HepG2 (cell line): Measurements from ENCODE around the gene MARF1.

Experiments used
- ASH2L ChIP-seq: fragments of 300-600, 200-600 bp; sonication (generic); IDR thresholded peaks from 2 replicates; pipeline ENCODE4 v1.7.0; 2017; ENCODE audit warnings: low read depth, mild to moderate bottlenecking, moderate library complexity, mixed read lengths, low read length; ENCODE audit not compliant: insufficient read length
- ATF6 ChIP-seq: sonication (generic); formaldehyde crosslinking; conservative IDR thresholded peaks from 2 replicates; pipeline ENCODE4 v1.4.0; 2020; ENCODE audit warnings: missing genetic modification reagents
- CREM ChIP-seq, 2 experiments: sonication (generic) in 1 of 2; formaldehyde crosslinking in 1 of 2; IDR thresholded peaks; 2 replicates each; pipeline versions ENCODE4 v1.4.0 to v1.6.1; 2016 to 2020; ENCODE audit warnings: antibody characterized with exemption in 1 of 2, mild to moderate bottlenecking in 1 of 2, missing genetic modification reagents in 1 of 2
- ELK4 ChIP-seq: sonication (generic); formaldehyde crosslinking; IDR thresholded peaks from 2 replicates; pipeline ENCODE4 v1.9.0; 2021; ENCODE audit warnings: missing genetic modification reagents, borderline replicate concordance
- EZH2 ChIP-seq: conservative IDR thresholded peaks from 2 replicates; pipeline ENCODE4 v1.6.1; 2012; ENCODE audit warnings: mild to moderate bottlenecking, low read depth, low read length, moderate library complexity
- JUND ChIP-seq: sonication (generic); formaldehyde crosslinking; IDR thresholded peaks from 2 replicates; pipeline ENCODE4 v1.8.0; 2022; ENCODE audit warnings: mild to moderate bottlenecking, missing genetic modification reagents
- NR2C2 ChIP-seq: sonication (generic); formaldehyde crosslinking; IDR thresholded peaks from 2 replicates; pipeline ENCODE4 v1.4.0; 2020; ENCODE audit warnings: missing genetic modification reagents, mild to moderate bottlenecking, moderate library complexity, borderline replicate concordance
- NR3C1 ChIP-seq: sonication (generic); formaldehyde crosslinking; IDR thresholded peaks from 2 replicates; pipeline ENCODE4 v1.4.0; 2020; ENCODE audit warnings: missing genetic modification reagents
- POLR2A ChIP-seq, 2 experiments: IDR thresholded peaks; 2 replicates each; pipeline ENCODE4 v1.6.1; 2011; ENCODE audit warnings: low read depth in 2 of 2, low read length in 2 of 2, mild to moderate bottlenecking in 1 of 2, moderate library complexity in 1 of 2; ENCODE audit not compliant: insufficient read depth in 1 of 2
- SKI ChIP-seq: fragments of 450-650 bp; IDR thresholded peaks from one replicate; pipeline ENCODE4 v1.6.1; 2018; ENCODE audit warnings: mild to moderate bottlenecking; ENCODE audit not compliant: partially characterized antibody
- ZBTB43 ChIP-seq: sonication (generic); formaldehyde crosslinking; conservative IDR thresholded peaks from 2 replicates; pipeline ENCODE4 v1.4.0; 2020; ENCODE audit warnings: missing genetic modification reagents
- ZHX2 ChIP-seq, 2 experiments: sonication (generic) in 1 of 2; formaldehyde crosslinking in 1 of 2; IDR thresholded peaks; 2 replicates each; pipeline versions ENCODE4 v1.6.1 to v1.9.0; 2014 to 2022; ENCODE audit warnings: antibody characterized with exemption in 1 of 2, borderline replicate concordance in 1 of 2, inconsistent platforms in 1 of 2, low read depth in 1 of 2, missing genetic modification reagents in 1 of 2
- ZNF512 ChIP-seq: sonication (generic); formaldehyde crosslinking; IDR thresholded peaks from 2 replicates; pipeline ENCODE4 v1.4.0; 2020; ENCODE audit warnings: mild to moderate bottlenecking, missing genetic modification reagents
- ZNF572 ChIP-seq: sonication (generic); formaldehyde crosslinking; IDR thresholded peaks from 2 replicates; pipeline ENCODE4 v1.5.1; 2020; ENCODE audit warnings: mild to moderate bottlenecking, missing genetic modification reagents

- TF ChIP-seq NR3C1 (CRISPR knock-in tag): no peak
- TF ChIP-seq ZHX2 (IDR thresholded peaks at IDR 0.05; ENCODE audit: low read depth): no peak
- TF ChIP-seq ZHX2 (CRISPR knock-in tag; IDR thresholded peaks at IDR 0.05; ENCODE audit: borderline replicate concordance): no peak
- TF ChIP-seq ZNF512 (CRISPR knock-in tag): no peak
- TF ChIP-seq ASH2L: no peak
- TF ChIP-seq EZH2: no peak
- no peak for TF ChIP-seq POLR2A (IDR thresholded peaks at IDR 0.05; ENCODE audit: insufficient read depth in 1 of 2, low read depth in 2 of 2, low read length in 2 of 2)
- TF ChIP-seq NR2C2 (CRISPR knock-in tag): no peak
- TF ChIP-seq ZBTB43 (CRISPR knock-in tag): no peak
- TF ChIP-seq ELK4 (CRISPR knock-in tag): no peak
- TF ChIP-seq SKI: no peak
- no peak for TF ChIP-seq ATF6 (CRISPR knock-in tag)
- TF ChIP-seq JUND (CRISPR knock-in tag): no peak
- TF ChIP-seq CREM (IDR thresholded peaks at IDR 0.05): no peak
- no peak for TF ChIP-seq CREM (CRISPR knock-in tag; IDR thresholded peaks at IDR 0.05)
- TF ChIP-seq ZNF572 (CRISPR knock-in tag): no peak
These were observed 40.5 kb downstream of the MARF1 start for GRCh38 chr16:15602285-15603044.
